Keratinocyte (primary cell): Measurements from ENCODE around the gene SPATS2L. TPM values are rescaled to one million over a fixed set of nuclear protein-coding genes. Genes with fewer than 3 reads are reported as not detected.

Experiments used
- DNase-seq: peaks from one replicate; pipeline ENCODE4 v3.0.0-alpha.2; 2011; ENCODE audit warnings: low read depth, missing footprints, low spot score
- FAIRE-seq: peaks from 2 replicates; lab custom pipeline; 2011; peaks lifted over from hg19 to GRCh38; lab: Jason Lieb, UNC
- H2AFZ ChIP-seq: 2 replicates; pipeline ENCODE4 v1.6.0; 2012; ENCODE audit warnings: low read length, control low read depth, inconsistent platforms; ENCODE audit not compliant: control insufficient read depth
- H3K27ac ChIP-seq: 2 replicates; pipeline ENCODE4 v1.5.1; 2011; ENCODE audit warnings: low read length; ENCODE audit not compliant: control insufficient read depth, insufficient read depth
- H3K27me3 ChIP-seq: 3 replicates; pipeline ENCODE4 v1.6.0; 2011; ENCODE audit warnings: low read length; ENCODE audit not compliant: control insufficient read depth, insufficient read depth; ENCODE audit errors: extremely low read depth
- H3K36me3 ChIP-seq, 2 experiments: 2 replicates in 1 of 2; 3 replicates in 1 of 2; pipeline ENCODE4 v1.5.1; 2011; ENCODE audit warnings: low read length in 2 of 2, mild to moderate bottlenecking in 1 of 2; ENCODE audit not compliant: control insufficient read depth in 2 of 2, insufficient read depth in 2 of 2; ENCODE audit errors: extremely low read depth in 1 of 2
- H3K4me1 ChIP-seq: 3 replicates; pipeline ENCODE4 v1.5.1; 2011; ENCODE audit warnings: low read length; ENCODE audit not compliant: control insufficient read depth, insufficient read depth; ENCODE audit errors: extremely low read depth
- H3K4me2 ChIP-seq: 3 replicates; pipeline ENCODE4 v1.6.0; 2011; ENCODE audit warnings: low read depth, low read length; ENCODE audit not compliant: control insufficient read depth, insufficient read depth; ENCODE audit errors: extremely low read depth
- H3K4me3 ChIP-seq, 3 experiments: fragments of 200-600 bp in 1 of 3; sonication (generic) in 1 of 3; 2 replicates in 2 of 3; 3 replicates in 1 of 3; pipeline ENCODE4 v1.5.1; 2011 to 2016; ENCODE audit warnings: low read length in 3 of 3, mild to moderate bottlenecking in 3 of 3, control low read depth in 2 of 3, inconsistent platforms in 1 of 3, low read depth in 1 of 3, mixed read lengths in 1 of 3, mixed run types in 1 of 3, moderate library complexity in 1 of 3; ENCODE audit not compliant: control insufficient read depth in 2 of 3, insufficient read depth in 2 of 3; ENCODE audit errors: extremely low read depth in 1 of 3
- H3K79me2 ChIP-seq: 2 replicates; pipeline ENCODE4 v1.6.0; 2012; ENCODE audit warnings: low read length; ENCODE audit not compliant: control insufficient read depth, insufficient read depth
- H3K9ac ChIP-seq: 3 replicates; pipeline ENCODE4 v1.6.0; 2011; ENCODE audit warnings: low read length; ENCODE audit not compliant: control insufficient read depth, insufficient read depth; ENCODE audit errors: extremely low read depth
- H3K9me1 ChIP-seq: 3 replicates; pipeline ENCODE4 v1.6.0; 2011; ENCODE audit warnings: low read length; ENCODE audit not compliant: control insufficient read depth, insufficient read depth; ENCODE audit errors: extremely low read depth
- H3K9me3 ChIP-seq: 2 replicates; pipeline ENCODE4 v1.5.1; 2012; ENCODE audit warnings: low read depth, low read length; ENCODE audit not compliant: control insufficient read depth
- H4K20me1 ChIP-seq: 3 replicates; pipeline ENCODE4 v1.6.0; 2011; ENCODE audit warnings: low read length; ENCODE audit not compliant: control insufficient read depth, insufficient read depth; ENCODE audit errors: extremely low read depth
- CTCF ChIP-seq, 3 experiments: IDR thresholded peaks in 1 of 3; conservative IDR thresholded peaks in 1 of 3; optimal IDR thresholded peaks in 1 of 3; 2 replicates in 2 of 3; 3 replicates in 1 of 3; pipeline versions ENCODE3 to v1.5.1; 2011; ENCODE audit warnings: low read length in 3 of 3, mild to moderate bottlenecking in 3 of 3, moderate library complexity in 2 of 3, control low read depth in 1 of 3, inconsistent platforms in 1 of 3; ENCODE audit not compliant: insufficient read depth in 2 of 3; ENCODE audit errors: extremely low read depth in 1 of 3
- EZH2 ChIP-seq: IDR thresholded peaks from one replicate; pipeline ENCODE4 v1.6.1; 2012; ENCODE audit warnings: inconsistent platforms, mild to moderate bottlenecking, low read length, moderate library complexity
- dilution Hi-C: fragments of 300-500 bp; cut with MboI; formaldehyde crosslinking; loops from one replicate; pipeline ENCODE4 v1.7.0; 2020; ENCODE audit warnings: low sequenced_read_pairs; ENCODE audit not compliant: extremely low pct_ligation_motif_present
- polyA plus RNA-seq, 5 experiments: library from polyadenylated mRNA; depleted of rRNA in 3 of 5; stranded (reverse) in 3 of 5; stranded (forward) in 1 of 5; unstranded in 1 of 5; fragments of >200 nt; gene quantifications; 1 replicate in 1 of 5; 2 replicates in 3 of 5; 3 replicates in 1 of 5; pipeline versions ENCODE4 v1.2.1 to v1.2.3, GENCODE V29; 2011 to 2012; ENCODE audit warnings: missing spikeins in 2 of 5, low read depth in 1 of 5, low replicate concordance in 1 of 5

SPATS2L gene
- polyA plus RNA-seq, 1 donor (not counting 4 experiments of a cell fraction or from before 2014, with no cell fraction given), result 95.3 TPM

- no peak overlapping the region for H3K27ac ChIP-seq
- no peaks in the 10 kb centered on the region for H3K9me1 ChIP-seq
- no peak overlapping the region for H3K4me3 ChIP-seq
- no peaks in the 10 kb centered on the region for H3K9me3 ChIP-seq
- H3K4me2 ChIP-seq, result no peak overlapping the region
- no peaks in the 10 kb centered on the region for H3K79me2 ChIP-seq
- no peaks in the 10 kb centered on the region for H4K20me1 ChIP-seq
- H3K36me3 ChIP-seq, result peaks cover 13 to 14% of the 10 kb centered on the region in 2 experiments
- FAIRE-seq (no peak), DNase-seq (no peak)
- no peaks in the 10 kb centered on the region for H3K27me3 ChIP-seq
- no peak for TF ChIP-seq CTCF (optimal IDR thresholded peaks at IDR 0.05 in 1 of 3, IDR thresholded peaks at IDR 0.05 in 1 of 3, conservative IDR thresholded peaks at IDR 0.05 in 1 of 3; ENCODE audit: extremely low read depth in 1 of 3, insufficient read depth in 2 of 3, low read length in 3 of 3)
- no peak for TF ChIP-seq EZH2
- no peak overlapping the region for H2AFZ ChIP-seq
- H3K4me1 ChIP-seq, result no peaks in the 10 kb centered on the region
- H3K9ac ChIP-seq, result no peak overlapping the region
- dilution Hi-C loops, result no loop called here
These were observed 109.0 kb downstream of the SPATS2L start for GRCh38 chr2:200415455-200415854.

- Histone ChIP-seq H3K9ac (no peak overlapping the region), H3K4me2 (no peak overlapping the region), H3K27ac (no peak overlapping the region), H4K20me1 (no peaks in the 10 kb centered on the region), H3K36me3 (peaks cover 13 to 14% of the 10 kb centered on the region in 2 experiments), H3K27me3 (no peaks in the 10 kb centered on the region), H2AFZ (no peak overlapping the region), H3K79me2 (no peaks in the 10 kb centered on the region), H3K9me3 (no peaks in the 10 kb centered on the region), H3K4me3 (no peak overlapping the region), H3K4me1 (no peaks in the 10 kb centered on the region), H3K9me1 (no peaks in the 10 kb centered on the region)
- DNase-seq (no peak), FAIRE-seq (no peak)
- dilution Hi-C loops, result no loop called here
- TF ChIP-seq CTCF (optimal IDR thresholded peaks at IDR 0.05 in 1 of 3, IDR thresholded peaks at IDR 0.05 in 1 of 3, conservative IDR thresholded peaks at IDR 0.05 in 1 of 3; ENCODE audit: extremely low read depth in 1 of 3, insufficient read depth in 2 of 3, low read length in 3 of 3) (no peak), EZH2 (no peak)
These were observed 110.4 kb downstream of the SPATS2L start for GRCh38 chr2:200416878-200417277.
